GM23338 (cell line): ENCODE results near the gene CDH23. TPM values are rescaled to one million over a fixed set of nuclear protein-coding genes. Genes with fewer than 3 reads are reported as not detected.

Experiments used
- ATAC-seq: fragments of 200-7000 bp; cut with Tn5 transposase; 3 replicates; pipeline ENCODE4 v1.9.1; 2020
- DNase-seq: peaks from one replicate; pipeline ENCODE4 v3.0.0-alpha.2; 2015; ENCODE audit warnings: low spot score
- H2AFZ ChIP-seq: fragments of 200-600 bp; sonication (generic); 2 replicates; pipeline ENCODE4 v1.8.0; 2016; ENCODE audit warnings: antibody characterized with exemption, mild to moderate bottlenecking, moderate library complexity
- H3F3A ChIP-seq: fragments of 200-600 bp; sonication (generic); replicated peaks from 2 replicates; pipeline ENCODE4 v1.8.0; 2017; ENCODE audit warnings: antibody characterized with exemption, mixed run types, low read depth
- H3K27ac ChIP-seq: fragments of 200-600 bp; sonication (generic); 2 replicates; pipeline ENCODE4 v1.6.1; 2016; ENCODE audit warnings: low read depth
- H3K27me3 ChIP-seq: fragments of 200-600 bp; sonication (generic); 2 replicates; pipeline ENCODE4 v1.8.0; 2016; ENCODE audit warnings: mild to moderate bottlenecking, mixed run types, moderate library complexity; ENCODE audit not compliant: insufficient read depth
- H3K36me3 ChIP-seq: fragments of 200-600 bp; sonication (generic); 2 replicates; pipeline ENCODE4 v1.8.0; 2016; ENCODE audit warnings: mild to moderate bottlenecking; ENCODE audit not compliant: insufficient read depth
- H3K4me1 ChIP-seq: fragments of 200-600 bp; sonication (generic); 2 replicates; pipeline ENCODE4 v1.8.0; 2016; ENCODE audit warnings: mild to moderate bottlenecking, moderate library complexity; ENCODE audit not compliant: insufficient read depth
- H3K4me2 ChIP-seq: fragments of 200-600 bp; sonication (generic); 2 replicates; pipeline ENCODE4 v1.7.1; 2017; ENCODE audit warnings: mixed run types
- H3K4me3 ChIP-seq: fragments of 200-600 bp; sonication (generic); 2 replicates; pipeline ENCODE4 v1.6.1; 2016; ENCODE audit warnings: mixed run types
- H3K79me2 ChIP-seq: fragments of 200-600 bp; sonication (generic); replicated peaks from 2 replicates; pipeline ENCODE4 v1.8.0; 2017; ENCODE audit warnings: mild to moderate bottlenecking; ENCODE audit not compliant: insufficient read depth
- H3K9me2 ChIP-seq: fragments of 200-600 bp; sonication (generic); 2 replicates; pipeline ENCODE4 v1.8.0; 2017; ENCODE audit not compliant: insufficient read depth
- H4K20me1 ChIP-seq: fragments of 200-600 bp; sonication (generic); replicated peaks from 2 replicates; pipeline ENCODE4 v1.8.0; 2017; ENCODE audit warnings: mild to moderate bottlenecking; ENCODE audit not compliant: insufficient read depth
- H3K27ac Mint-ChIP-seq: 2 replicates; pipeline ENCODE4 v1.8.0; 2020; ENCODE audit warnings: inconsistent platforms, mild to moderate bottlenecking, moderate library complexity, mixed read lengths
- H3K27me3 Mint-ChIP-seq: 3 replicates; pipeline ENCODE4 v1.8.0; 2022; ENCODE audit warnings: low read depth, mild to moderate bottlenecking, moderate library complexity, mixed read lengths, inconsistent platforms; ENCODE audit not compliant: insufficient read depth, poor library complexity
- H3K36me3 Mint-ChIP-seq: 3 replicates; pipeline ENCODE4 v1.8.0; 2021; ENCODE audit warnings: low read depth, mild to moderate bottlenecking, inconsistent platforms, moderate library complexity, mixed read lengths
- H3K4me1 Mint-ChIP-seq: 3 replicates; pipeline ENCODE4 v1.8.0; 2020; ENCODE audit warnings: mild to moderate bottlenecking, inconsistent platforms, mixed read lengths
- H3K4me3 Mint-ChIP-seq: 3 replicates; pipeline ENCODE4 v1.8.0; 2021; ENCODE audit warnings: moderate library complexity, mild to moderate bottlenecking, inconsistent platforms, mixed read lengths
- H3K9me3 Mint-ChIP-seq: 3 replicates; pipeline ENCODE4 v1.8.0; 2020; ENCODE audit warnings: moderate library complexity, mild to moderate bottlenecking, inconsistent platforms, mixed read lengths
- CREB1 ChIP-seq: fragments of 250-450 bp; sonication (Bioruptor Pico); IDR thresholded peaks from 2 replicates; pipeline ENCODE4 v1.5.0; 2020; ENCODE audit warnings: low read depth, mild to moderate bottlenecking, moderate library complexity
- ETS1 ChIP-seq: IDR thresholded peaks from 2 replicates; pipeline ENCODE4 v1.6.1; 2016; ENCODE audit warnings: antibody characterized with exemption
- EZH2 ChIP-seq: fragments of 200-600 bp; sonication (generic); IDR thresholded peaks from one replicate; pipeline ENCODE4 v1.8.0; 2017; ENCODE audit warnings: antibody characterized with exemption, mild to moderate bottlenecking, low read depth; ENCODE audit not compliant: unreplicated experiment
- EZH2phosphoT487 ChIP-seq: fragments of 200-600 bp; sonication (generic); IDR thresholded peaks from one replicate; pipeline ENCODE4 v1.8.1; 2018; ENCODE audit warnings: antibody characterized with exemption; ENCODE audit not compliant: unreplicated experiment
- REST ChIP-seq: IDR thresholded peaks from one replicate; pipeline ENCODE4 v1.6.1; 2018; ENCODE audit warnings: antibody characterized with exemption; ENCODE audit not compliant: unreplicated experiment
- ZNF114 ChIP-seq: fragments of 250-450 bp; sonication (Bioruptor Pico); IDR thresholded peaks from 2 replicates; pipeline ENCODE4 v1.5.0; 2020; ENCODE audit warnings: mild to moderate bottlenecking, moderate library complexity
- ZNF331 ChIP-seq: fragments of 250-450 bp; sonication (Bioruptor Pico); IDR thresholded peaks from 2 replicates; pipeline ENCODE4 v1.5.0; 2020; ENCODE audit warnings: low read depth, mild to moderate bottlenecking, moderate library complexity
- polyA plus RNA-seq: library from polyadenylated mRNA; unstranded; fragments of >200 nt; fragmentation: Nextera tagmentation; extraction: Ambion mirVana; gene quantifications from 2 replicates; pipeline ENCODE4 v1.2.1, GENCODE V29; 2016
- total RNA-seq: library from RNA; depleted of rRNA; stranded (reverse); fragments of >200 nt; shearing (Covaris generic); gene quantifications from 2 replicates; pipeline ENCODE4 v1.2.3, GENCODE V29; 2014
- TF ChIP-seq, protein P1 (sequence below): fragments of 250-450 bp; sonication (Bioruptor Pico); IDR thresholded peaks from 2 replicates; pipeline ENCODE4 v1.5.0; 2020; ENCODE audit warnings: mild to moderate bottlenecking, moderate library complexity

CDH23 gene
- total and polyA plus RNA-seq, 2 experiments from 2014 or later, result 0.95 to 4.3 TPM

GRCh38 chr10:71509444-71509843 is 112.7 kb downstream of the CDH23 start:
- no peak overlapping the region for H3K4me3 Mint-ChIP-seq
- TF ChIP-seq ZNF331 (CRISPR knock-in tag) (no peak), CREB1 (CRISPR knock-in tag) (no peak), EZH2 (no peak), EZH2phosphoT487 (no peak), REST (no peak), ETS1 (no peak), ZNF114 (CRISPR knock-in tag) (no peak)
- TF ChIP-seq, protein P1, sequence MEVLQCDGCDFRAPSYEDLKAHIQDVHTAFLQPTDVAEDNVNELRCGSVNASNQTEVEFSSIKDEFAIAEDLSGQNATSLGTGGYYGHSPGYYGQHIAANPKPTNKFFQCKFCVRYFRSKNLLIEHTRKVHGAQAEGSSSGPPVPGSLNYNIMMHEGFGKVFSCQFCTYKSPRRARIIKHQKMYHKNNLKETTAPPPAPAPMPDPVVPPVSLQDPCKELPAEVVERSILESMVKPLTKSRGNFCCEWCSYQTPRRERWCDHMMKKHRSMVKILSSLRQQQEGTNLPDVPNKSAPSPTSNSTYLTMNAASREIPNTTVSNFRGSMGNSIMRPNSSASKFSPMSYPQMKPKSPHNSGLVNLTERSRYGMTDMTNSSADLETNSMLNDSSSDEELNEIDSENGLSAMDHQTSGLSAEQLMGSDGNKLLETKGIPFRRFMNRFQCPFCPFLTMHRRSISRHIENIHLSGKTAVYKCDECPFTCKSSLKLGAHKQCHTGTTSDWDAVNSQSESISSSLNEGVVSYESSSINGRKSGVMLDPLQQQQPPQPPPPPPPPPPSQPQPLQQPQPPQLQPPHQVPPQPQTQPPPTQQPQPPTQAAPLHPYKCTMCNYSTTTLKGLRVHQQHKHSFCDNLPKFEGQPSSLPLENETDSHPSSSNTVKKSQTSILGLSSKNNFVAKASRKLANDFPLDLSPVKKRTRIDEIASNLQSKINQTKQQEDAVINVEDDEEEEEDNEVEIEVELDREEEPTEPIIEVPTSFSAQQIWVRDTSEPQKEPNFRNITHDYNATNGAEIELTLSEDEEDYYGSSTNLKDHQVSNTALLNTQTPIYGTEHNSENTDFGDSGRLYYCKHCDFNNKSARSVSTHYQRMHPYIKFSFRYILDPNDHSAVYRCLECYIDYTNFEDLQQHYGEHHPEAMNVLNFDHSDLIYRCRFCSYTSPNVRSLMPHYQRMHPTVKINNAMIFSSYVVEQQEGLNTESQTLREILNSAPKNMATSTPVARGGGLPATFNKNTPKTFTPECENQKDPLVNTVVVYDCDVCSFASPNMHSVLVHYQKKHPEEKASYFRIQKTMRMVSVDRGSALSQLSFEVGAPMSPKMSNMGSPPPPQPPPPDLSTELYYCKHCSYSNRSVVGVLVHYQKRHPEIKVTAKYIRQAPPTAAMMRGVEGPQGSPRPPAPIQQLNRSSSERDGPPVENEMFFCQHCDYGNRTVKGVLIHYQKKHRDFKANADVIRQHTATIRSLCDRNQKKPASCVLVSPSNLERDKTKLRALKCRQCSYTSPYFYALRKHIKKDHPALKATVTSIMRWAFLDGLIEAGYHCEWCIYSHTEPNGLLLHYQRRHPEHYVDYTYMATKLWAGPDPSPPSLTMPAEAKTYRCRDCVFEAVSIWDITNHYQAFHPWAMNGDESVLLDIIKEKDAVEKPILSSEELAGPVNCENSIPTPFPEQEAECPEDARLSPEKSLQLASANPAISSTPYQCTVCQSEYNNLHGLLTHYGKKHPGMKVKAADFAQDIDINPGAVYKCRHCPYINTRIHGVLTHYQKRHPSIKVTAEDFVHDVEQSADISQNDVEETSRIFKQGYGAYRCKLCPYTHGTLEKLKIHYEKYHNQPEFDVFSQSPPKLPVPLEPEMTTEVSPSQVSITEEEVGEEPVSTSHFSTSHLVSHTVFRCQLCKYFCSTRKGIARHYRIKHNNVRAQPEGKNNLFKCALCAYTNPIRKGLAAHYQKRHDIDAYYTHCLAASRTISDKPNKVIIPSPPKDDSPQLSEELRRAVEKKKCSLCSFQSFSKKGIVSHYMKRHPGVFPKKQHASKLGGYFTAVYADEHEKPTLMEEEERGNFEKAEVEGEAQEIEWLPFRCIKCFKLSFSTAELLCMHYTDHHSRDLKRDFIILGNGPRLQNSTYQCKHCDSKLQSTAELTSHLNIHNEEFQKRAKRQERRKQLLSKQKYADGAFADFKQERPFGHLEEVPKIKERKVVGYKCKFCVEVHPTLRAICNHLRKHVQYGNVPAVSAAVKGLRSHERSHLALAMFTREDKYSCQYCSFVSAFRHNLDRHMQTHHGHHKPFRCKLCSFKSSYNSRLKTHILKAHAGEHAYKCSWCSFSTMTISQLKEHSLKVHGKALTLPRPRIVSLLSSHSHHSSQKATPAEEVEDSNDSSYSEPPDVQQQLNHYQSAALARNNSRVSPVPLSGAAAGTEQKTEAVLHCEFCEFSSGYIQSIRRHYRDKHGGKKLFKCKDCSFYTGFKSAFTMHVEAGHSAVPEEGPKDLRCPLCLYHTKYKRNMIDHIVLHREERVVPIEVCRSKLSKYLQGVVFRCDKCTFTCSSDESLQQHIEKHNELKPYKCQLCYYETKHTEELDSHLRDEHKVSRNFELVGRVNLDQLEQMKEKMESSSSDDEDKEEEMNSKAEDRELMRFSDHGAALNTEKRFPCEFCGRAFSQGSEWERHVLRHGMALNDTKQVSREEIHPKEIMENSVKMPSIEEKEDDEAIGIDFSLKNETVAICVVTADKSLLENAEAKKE (CRISPR knock-in tag), result no peak
- Histone ChIP-seq H3K27ac (no peak overlapping the region), H4K20me1 (no peaks in the 10 kb centered on the region), H3K9me2 (0 out of 2 replicates have a peak, but pooled peaks cover 3% of the 10 kb centered on the region), H3K79me2 (no peaks in the 10 kb centered on the region), H3K27me3 (no peaks in the 10 kb centered on the region), H3K4me3 (no peak overlapping the region), H3F3A (no peaks in the 10 kb centered on the region), H2AFZ (no peak overlapping the region), H3K4me1 (no peaks in the 10 kb centered on the region), H3K36me3 (no peaks in the 10 kb centered on the region), H3K4me2 (no peak overlapping the region)
- no peaks in the 10 kb centered on the region for H3K9me3 Mint-ChIP-seq
- no peaks in the 10 kb centered on the region for H3K36me3 Mint-ChIP-seq
- DNase-seq (no peak), ATAC-seq (no peak)
- no peaks in the 10 kb centered on the region for H3K4me1 Mint-ChIP-seq
- H3K27me3 Mint-ChIP-seq, result no peaks in the 10 kb centered on the region
- no peak overlapping the region for H3K27ac Mint-ChIP-seq
